AG09319 (cell line): ENCODE data around the gene CMTM3.
A peak's percentile ranks its signal among the peaks of the same experiment; 100 is the strongest.

Experiments
- DNase-seq: peaks from one replicate; pipeline ENCODE4 v3.0.0-alpha.2; 2010; ENCODE audit warnings: low read depth; ENCODE audit errors: extremely low read depth
- CTCF ChIP-seq: IDR thresholded peaks from 2 replicates; pipeline ENCODE4 v1.5.1; 2011; ENCODE audit warnings: low read depth, mild to moderate bottlenecking, inconsistent platforms, low read length, moderate library complexity

CMTM3 gene

GRCh38 chr16:66612422-66612821 is 7.9 kb downstream of the CMTM3 start:
- TF ChIP-seq CTCF: no peak
- no peak for DNase-seq

- no peak for TF ChIP-seq CTCF
Observed at GRCh38 chr16:66614161-66614802, 9.8 kb downstream of the CMTM3 start.

GRCh38 chr16:66616169-66616568 is 11.7 kb downstream of the CMTM3 start:
- no peak for DNase-seq
- no peak for TF ChIP-seq CTCF

More at GRCh38 chr16:66614161-66614802, 9.8 kb downstream of the CMTM3 start:
- DNase-seq: no peak

- DNase-seq: no peak
- no peak for TF ChIP-seq CTCF
Observed at GRCh38 chr16:66616592-66616991, 12.1 kb downstream of the CMTM3 start.

- DNase-seq: no peak
- no peak for TF ChIP-seq CTCF
Observed at GRCh38 chr16:66617010-66617434, 12.5 kb downstream of the CMTM3 start.

- no peak for DNase-seq
- TF ChIP-seq CTCF: no peak
Observed at GRCh38 chr16:66617728-66618127, 13.2 kb downstream of the CMTM3 start.

- peak; percentile 79 for DNase-seq
- TF ChIP-seq CTCF: no peak
Observed at GRCh38 chr16:66618588-66619375, 14.3 kb downstream of the CMTM3 start.
